HG03175 (cell line): ENCODE measurements around the gene BRD4.
A peak's percentile ranks its signal among the peaks of the same experiment; 100 is the strongest.

Experiments
- ATAC-seq: cut with Tn5 transposase; IDR thresholded peaks from one replicate; pipeline ENCODE4 v1.9.1; 2021; ENCODE audit warnings: mild to moderate bottlenecking, moderate library complexity; ENCODE audit not compliant: unreplicated experiment

The BRD4 gene

GRCh38 chr19:15292140-15292539 is 40.2 kb downstream of the BRD4 start:
- no peak for ATAC-seq

GRCh38 chr19:15291548-15292021 is 40.8 kb downstream of the BRD4 start:
- ATAC-seq, result no peak

- no peak for ATAC-seq
Observed at GRCh38 chr19:15291089-15291488, 41.2 kb downstream of the BRD4 start.

GRCh38 chr19:15290166-15290565 is 42.2 kb downstream of the BRD4 start:
- no peak for ATAC-seq

- ATAC-seq, result no peak
Observed at GRCh38 chr19:15289673-15290072, 42.7 kb downstream of the BRD4 start.

GRCh38 chr19:15288146-15288963 is 44.0 kb downstream of the BRD4 start:
- ATAC-seq, result no peak

- ATAC-seq, result no peak
Observed at GRCh38 chr19:15287496-15287895, 44.8 kb downstream of the BRD4 start.

GRCh38 chr19:15286688-15287365 is 45.5 kb downstream of the BRD4 start:
- ATAC-seq, result no peak

GRCh38 chr19:15285896-15286591 is 46.3 kb downstream of the BRD4 start:
- peak; percentile 57 for ATAC-seq

- ATAC-seq, result no peak
Observed at GRCh38 chr19:15284896-15285295, 47.4 kb downstream of the BRD4 start.

GRCh38 chr19:15284091-15284490 is 48.2 kb downstream of the BRD4 start:
- no peak for ATAC-seq

GRCh38 chr19:15283141-15283883 is 49.0 kb downstream of the BRD4 start:
- no peak for ATAC-seq

- ATAC-seq, result no peak
Observed at GRCh38 chr19:15282311-15282705, 50.0 kb downstream of the BRD4 start.

- ATAC-seq, result no peak
Observed at GRCh38 chr19:15280915-15281683, 51.2 kb downstream of the BRD4 start.

- no peak for ATAC-seq
Observed at GRCh38 chr19:15280048-15280725, 52.2 kb downstream of the BRD4 start.

GRCh38 chr19:15279326-15279904 is 52.9 kb downstream of the BRD4 start:
- no peak for ATAC-seq

GRCh38 chr19:15276620-15277215 is 55.6 kb downstream of the BRD4 start:
- no peak for ATAC-seq

GRCh38 chr19:15274477-15274876 is 57.9 kb downstream of the BRD4 start:
- no peak for ATAC-seq

- no peak for ATAC-seq
Observed at GRCh38 chr19:15269806-15270205, 62.5 kb downstream of the BRD4 start.
